ENCODE results near the gene SEL1L3.

GRCh38 chr4:25727711-25728493 is 134.9 kb downstream of the SEL1L3 start:
- TF ChIP-seq CTCF (IDR thresholded peaks at IDR 0.05; ENCODE audit: insufficient read depth, low read length, poor library complexity, severe bottlenecking), result no peak
- TF ChIP-seq EZH2phosphoT487 (conservative IDR thresholded peaks at IDR 0.05; ENCODE audit: low read length), result no peak

Data from SU-DHL-6 (cell line).